Measurements from ENCODE around the gene ITGB1.
A peak's percentile ranks its signal among the peaks of the same experiment; 100 is the strongest.

Gene ITGB1

DNA sequence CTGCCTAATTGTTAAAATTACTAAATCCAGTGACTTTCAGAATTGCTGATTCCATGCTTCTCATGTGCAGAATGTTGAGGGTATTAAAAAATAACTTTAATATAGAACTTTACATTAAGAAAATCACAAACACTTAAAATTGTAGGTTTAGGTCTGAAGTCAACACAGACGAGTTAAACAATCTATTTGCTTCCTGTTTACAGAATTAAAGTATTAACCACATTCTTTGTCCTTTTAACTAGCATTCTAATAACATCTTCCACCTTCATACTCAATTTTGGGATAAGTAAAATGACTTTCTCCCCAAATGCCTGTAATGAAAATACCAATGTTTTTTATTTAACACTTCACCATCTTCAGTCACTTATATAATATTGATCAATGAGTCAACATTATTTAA is 2.2 kb downstream of the ITGB1 start:
- no peak for DNase-seq (ENCODE audit: low spot score)

DNA sequence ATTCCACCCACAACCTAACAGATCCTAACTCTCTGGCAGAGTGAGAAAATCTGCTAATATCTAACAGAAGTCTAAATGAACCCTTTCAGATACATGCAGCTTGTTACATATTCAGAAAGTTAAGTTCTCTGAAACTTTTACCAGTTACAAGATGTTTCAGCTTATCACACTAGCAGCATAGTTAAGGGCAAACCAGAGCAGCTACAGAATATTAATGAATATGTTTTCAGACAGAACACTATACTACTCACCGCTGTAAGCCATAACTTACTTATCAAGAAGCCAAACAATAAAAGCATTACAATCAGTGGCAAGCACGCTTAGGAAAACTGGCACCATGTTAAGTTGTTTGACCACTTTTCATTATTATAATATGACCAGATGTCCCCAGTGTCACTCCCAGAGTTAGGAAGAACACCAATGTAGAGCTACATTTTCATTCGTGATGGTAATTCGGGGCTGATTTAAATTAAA is 2.7 kb downstream of the ITGB1 start:
- no peak for DNase-seq (ENCODE audit: low spot score)

DNA sequence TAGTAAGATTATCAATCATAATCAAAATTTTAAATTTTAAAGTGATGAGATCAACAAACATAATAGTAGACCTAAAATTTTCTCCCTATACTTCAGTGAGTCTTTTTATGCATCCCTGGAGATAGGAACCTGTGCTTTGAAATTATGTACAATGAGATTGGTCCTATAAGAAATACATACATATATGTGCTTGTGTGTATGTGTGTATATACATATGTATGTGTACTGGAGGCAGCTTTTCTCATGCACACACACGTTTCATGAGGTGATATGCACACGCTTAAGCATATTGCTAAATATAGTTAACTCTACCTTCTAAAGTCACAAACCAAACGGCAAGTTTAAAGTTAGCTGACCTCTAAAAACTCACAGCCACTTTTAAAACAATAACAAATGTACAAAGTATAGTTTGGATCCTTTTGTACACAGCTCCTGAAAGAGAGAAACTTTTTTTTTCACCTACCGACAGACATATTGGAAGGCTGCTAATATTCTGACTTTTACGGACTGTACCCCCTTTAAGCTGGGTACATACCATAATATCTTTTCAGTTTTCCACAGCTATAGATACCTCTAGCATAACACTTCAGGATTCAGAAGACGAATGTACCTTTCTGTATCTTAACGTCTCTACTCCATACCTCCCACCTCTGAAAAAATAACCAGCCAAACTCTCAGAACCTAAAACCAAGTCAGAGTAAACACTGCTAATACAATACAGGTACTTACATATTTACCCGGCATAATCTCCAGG is 3.3 kb downstream of the ITGB1 start:
- DNase-seq (ENCODE audit: low spot score), result no peak

DNA sequence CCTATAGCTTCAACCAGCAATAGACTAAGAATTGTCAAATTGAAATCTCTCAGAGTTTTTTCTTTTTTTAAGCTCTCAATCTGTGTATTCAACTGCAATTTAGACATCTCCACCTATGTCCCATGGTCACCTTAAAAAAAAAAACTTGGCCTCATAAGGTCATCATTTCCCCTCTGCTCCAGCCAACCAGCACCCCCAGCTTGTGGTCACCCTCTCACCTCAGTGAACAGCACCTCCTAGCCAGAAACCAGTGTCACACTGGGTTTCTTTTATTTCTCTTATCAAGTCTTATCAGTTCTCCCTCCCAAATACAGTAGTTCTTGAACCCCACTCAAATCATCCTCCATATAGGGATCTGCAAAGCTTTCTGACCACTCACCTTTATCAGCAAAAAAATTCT is 4.0 kb downstream of the ITGB1 start:
- DNase-seq (ENCODE audit: low spot score), result no peak

DNA sequence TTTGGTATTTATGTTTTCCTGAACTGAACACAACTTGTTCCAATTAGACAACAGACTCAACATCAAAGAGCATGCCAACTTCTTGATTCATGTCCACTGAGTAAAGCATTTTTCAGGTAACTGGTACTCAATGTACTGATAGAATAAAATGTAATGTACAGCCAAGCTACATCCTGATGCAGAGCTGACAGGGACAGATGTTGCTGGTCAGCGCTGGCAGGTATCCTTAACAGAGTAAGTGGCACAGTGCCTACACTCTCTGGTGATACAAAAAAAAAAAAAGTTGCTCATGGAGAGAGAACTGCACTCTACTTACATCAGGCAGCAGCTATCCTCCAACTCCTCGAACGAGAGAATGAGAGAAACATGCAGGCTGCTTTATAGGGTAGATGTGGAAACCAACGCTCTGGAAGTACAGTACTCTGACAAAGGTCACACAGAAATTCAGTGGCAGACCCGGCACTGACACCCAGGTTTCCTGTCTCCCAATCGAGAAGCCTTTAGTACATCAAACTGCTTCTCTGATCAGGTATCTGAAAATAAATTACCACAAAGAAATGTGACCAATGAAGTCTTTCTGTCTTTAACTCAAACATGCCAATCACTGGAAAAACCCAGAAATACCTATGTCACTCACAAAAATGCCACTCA is 4.6 kb downstream of the ITGB1 start:
- DNase-seq (ENCODE audit: low spot score), result peak; percentile 52

DNA sequence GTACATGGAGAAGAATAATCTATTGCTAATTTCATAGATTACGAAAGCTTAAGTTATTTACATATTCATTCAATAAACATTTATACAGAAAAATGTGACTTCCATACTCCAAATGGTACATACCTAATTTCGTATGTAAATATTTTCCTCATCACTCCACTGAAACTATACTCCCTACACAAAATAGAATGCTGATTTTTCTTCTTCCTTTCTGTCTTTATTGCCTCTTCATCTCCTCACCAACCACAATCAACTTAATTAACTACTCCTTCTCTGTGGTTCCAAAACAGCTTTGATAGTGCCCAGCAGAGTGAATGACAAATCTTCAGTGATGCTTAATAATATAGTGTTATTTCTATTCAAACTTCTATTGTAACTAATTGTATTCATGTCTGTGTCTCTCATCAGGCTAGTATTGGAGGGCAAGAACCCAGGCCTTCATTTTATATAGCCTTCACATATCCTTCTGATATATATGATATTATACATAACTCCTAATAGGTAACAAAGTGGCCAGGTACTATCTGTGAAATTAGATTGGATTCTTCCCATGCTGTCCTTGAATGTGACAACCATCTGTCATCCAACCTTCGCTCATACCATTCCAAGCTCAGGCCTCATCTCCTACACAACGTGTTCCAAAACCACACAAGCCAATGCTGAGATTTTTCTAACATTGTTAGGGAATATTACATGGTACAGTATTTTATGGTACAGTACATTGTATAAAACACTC is 5.3 kb downstream of the ITGB1 start:
- DNase-seq (ENCODE audit: low spot score), result peak; percentile 56

DNA sequence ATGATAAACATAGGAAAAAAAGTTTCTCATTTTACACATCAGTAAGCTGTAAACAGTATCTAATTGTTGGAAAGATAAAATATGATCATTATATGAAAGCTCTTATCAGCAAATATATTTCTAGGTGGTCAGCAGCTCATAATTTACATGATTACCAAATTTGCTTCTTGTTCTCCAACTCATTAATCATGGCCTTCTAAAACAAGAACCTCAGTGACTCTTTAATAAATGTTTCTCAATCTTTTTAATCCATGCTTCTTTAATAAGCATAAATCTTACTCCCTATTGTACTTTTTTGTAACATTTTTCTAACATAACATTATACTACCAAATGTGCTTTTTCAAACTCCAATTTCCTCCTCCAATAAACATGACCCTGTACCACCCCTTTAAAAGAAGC is 5.9 kb downstream of the ITGB1 start:
- DNase-seq (ENCODE audit: low spot score), result no peak

DNA sequence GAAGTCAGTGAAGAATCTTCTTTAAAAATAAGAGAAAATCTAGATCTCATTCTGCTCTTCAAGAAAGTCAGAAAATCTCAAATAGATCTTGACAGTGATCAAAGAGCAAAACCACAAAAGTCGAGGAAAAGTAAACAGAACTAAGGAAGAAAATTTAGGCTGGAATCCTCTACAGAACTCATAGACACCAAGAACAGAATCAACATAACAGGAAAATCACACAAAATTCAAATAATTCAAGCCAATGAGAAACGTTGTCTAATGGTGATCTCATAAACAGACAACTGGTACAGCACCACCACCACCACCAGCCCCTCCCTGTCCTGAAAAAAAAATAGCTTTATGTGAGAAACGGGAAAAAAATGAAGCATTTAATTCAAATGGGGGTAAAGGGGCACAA is 6.9 kb downstream of the ITGB1 start:
- DNase-seq (ENCODE audit: low spot score), result no peak

DNA sequence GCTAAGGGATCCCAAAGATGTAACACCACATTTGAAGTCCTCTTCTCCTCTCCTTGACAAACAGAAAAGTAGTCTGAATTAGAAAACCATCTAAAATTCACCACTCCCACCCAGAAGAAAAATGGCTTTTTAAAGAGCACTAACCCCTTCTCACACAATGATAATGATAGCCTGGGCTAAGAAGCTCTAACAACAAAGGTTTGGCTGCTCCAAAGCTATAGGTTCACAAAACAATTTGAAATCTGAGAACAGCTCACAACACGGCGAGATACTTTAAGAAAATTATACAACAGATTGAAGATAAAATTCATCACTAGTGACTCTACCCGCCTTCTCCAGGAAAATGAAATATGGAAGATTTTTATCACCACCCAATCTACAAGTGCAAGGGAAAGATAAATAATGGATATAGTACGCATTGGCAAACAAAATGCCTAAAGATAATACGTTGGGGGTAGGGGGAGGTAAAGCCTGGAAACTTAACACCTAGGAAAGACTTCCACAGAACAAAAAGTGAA is 7.4 kb downstream of the ITGB1 start:
- no peak for DNase-seq (ENCODE audit: low spot score)

DNA sequence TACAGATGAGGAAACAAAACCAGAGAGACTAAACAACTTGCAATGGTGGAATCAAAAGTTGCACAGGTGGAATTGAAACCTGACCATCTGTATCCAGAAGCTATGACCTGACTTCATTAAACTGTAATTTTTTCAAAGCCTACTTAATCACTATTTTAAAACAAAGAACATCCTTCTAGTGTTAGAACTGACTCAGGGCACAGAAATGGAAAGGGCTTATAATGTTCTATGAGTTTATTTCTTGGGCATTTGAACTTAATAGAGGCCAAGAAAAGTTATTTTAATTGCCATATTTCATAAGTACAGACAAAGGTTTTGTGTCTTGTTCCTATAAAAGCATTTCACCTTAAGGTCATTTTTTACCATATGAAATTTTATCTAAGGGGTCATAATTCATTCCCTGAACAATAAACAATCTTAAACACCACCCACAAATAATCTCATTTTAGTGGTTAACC is 8.8 kb downstream of the ITGB1 start:
- no peak for DNase-seq (ENCODE audit: low spot score)

DNA sequence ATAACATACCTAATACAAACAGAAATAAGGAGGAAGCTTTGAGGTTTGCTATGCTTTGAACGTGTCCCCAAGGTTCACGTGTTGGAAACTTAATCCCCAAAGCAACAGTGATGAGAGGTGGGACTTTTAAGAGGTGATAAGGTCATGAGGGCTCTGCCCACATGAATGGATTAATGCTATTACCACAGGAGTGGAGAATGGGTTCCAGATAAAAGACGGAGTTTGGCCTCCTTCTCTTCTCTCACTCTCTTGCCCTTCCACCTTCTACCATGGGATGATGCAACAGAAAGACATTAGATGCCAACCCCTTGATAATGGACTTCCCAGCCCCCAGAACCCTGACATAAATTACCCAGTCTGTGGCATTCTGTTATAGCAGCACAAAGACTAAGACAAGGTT is 9.6 kb downstream of the ITGB1 start:
- no peak for DNase-seq (ENCODE audit: low spot score)

DNA sequence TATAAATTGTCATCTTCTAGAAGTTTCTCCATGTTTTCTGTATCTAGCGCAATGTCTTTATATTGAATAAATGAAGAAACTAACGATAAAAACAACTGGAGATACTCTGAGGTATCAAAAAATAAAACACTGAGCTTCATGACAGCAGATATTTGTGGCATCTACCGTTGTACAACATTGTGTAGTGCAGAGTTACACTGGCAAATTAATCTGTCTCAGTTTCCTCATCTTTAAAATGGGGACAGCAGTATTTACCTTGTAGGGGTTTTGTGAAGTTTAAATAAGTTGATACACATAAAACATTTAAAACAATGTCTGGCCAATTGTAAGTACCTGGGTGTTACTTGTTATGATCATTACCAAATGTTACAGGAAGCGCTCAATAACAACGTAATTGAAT is 10.4 kb downstream of the ITGB1 start:
- no peak for DNase-seq (ENCODE audit: low spot score)

DNA sequence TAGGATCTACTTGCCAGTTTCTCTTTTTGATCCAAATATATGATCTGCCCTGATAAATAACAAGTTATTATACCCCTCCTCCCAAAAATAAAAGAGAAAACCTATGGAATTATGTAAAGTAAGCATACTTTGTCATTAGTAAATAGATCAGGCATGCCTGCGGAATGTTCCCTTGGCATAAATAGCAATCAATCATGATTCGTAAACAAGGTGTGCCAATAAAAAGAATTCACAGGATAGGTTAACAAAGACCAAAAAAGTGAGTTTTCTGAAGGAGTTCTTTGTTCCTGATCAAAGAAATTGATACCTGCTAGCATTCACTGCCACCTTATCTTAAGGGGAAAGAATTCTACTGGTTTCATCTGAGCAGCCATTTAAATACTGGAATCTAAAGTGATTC is 11.9 kb downstream of the ITGB1 start:
- no peak for DNase-seq (ENCODE audit: low spot score)

DNA sequence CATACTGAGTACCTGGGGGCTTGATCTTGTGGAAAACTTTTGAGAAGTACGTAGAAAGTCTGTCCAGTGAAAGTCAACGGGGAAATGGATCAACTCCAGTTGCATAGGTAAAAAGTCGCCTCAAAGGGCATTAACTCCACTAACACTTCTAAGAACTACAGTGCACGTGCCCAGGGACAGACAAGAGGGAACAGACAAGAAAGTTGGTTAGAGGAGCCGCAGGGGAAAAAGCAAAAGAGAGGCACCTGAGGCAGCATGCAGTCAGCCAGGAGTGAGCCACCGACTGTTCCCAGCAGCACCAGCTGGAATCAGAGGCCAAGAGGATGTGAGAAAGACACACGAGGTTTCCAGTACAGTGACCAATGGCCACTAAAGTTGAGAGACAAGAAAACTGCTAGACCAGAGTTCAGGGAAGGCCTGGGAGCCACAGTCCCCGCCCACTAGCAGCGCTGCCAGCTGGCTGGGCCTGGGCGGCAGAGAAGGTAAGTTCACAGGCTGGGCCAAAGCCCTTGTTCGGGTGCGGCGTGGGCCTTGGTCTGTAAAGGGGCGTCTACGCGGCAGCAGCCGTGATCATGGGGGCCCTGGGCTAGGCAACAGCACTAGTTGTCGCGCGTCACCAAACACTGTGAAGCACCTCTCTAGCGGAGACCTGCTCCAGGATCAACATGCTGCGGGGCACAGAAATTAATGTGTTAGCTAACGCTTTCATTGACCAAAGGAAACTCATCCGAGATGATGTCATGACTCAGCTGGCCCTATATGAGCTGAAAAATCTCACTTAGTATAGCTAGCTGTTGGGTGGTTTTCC is 14.0 kb downstream of the ITGB1 start:
- no peak for DNase-seq (ENCODE audit: low spot score)

DNA sequence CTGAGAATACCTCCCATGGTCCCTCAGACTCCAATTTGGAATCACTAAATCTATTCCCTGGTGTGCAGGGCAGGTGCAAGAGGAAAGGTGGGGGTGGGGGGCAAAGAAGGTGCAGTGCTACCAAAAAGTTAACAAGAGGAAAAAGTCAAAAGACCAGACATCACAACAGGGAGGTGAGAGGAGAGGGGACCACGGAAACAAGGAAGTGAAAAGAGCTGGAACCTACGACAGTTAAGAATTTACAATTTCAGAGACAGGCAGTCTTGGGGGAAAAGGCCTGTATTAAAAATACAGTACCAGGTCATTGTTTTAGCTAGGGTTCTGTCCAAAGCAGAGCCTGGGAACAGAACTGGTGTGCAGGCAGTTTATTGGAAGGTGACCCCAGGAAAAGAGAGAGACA is 14.6 kb downstream of the ITGB1 start:
- DNase-seq (ENCODE audit: low spot score), result no peak

DNA sequence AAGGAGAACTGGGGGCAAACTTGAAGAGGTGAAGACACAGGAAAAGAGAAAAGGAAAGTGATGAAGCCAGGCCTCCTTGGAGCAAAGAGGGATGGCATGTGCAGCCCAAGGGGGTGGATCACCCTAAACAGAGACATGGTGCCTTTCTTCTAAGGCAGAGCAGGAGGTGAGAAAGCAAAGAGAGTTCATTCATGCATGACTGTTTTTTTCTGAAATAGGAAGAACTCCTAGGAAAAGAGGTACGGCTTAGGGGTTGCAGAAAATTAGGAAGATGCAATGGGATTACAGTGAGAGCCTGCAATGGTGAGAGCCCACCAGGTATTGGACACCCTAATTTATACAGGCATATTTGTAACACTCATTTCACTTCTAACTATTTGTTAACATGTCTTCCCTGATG is 15.9 kb downstream of the ITGB1 start:
- DNase-seq (ENCODE audit: low spot score), result no peak

DNA sequence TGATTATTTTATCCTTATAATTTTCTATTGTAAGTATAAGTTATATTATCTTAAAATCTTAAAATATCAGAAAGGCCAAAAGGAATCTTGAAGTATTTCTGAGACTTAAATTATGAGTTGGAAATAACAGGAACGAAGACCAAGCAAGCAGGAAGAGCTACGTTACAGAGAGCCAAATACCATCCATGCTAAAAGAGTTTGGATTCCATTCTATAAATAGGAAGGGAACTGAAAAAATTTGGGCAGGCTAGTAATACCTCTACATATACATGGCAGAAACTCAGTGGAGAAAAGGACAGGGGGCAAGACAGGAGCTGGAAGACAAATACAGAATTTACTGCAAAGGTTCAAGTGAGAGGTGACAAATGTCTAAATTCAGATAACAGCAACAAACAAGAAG is 16.7 kb downstream of the ITGB1 start:
- no peak for DNase-seq (ENCODE audit: low spot score)

DNA sequence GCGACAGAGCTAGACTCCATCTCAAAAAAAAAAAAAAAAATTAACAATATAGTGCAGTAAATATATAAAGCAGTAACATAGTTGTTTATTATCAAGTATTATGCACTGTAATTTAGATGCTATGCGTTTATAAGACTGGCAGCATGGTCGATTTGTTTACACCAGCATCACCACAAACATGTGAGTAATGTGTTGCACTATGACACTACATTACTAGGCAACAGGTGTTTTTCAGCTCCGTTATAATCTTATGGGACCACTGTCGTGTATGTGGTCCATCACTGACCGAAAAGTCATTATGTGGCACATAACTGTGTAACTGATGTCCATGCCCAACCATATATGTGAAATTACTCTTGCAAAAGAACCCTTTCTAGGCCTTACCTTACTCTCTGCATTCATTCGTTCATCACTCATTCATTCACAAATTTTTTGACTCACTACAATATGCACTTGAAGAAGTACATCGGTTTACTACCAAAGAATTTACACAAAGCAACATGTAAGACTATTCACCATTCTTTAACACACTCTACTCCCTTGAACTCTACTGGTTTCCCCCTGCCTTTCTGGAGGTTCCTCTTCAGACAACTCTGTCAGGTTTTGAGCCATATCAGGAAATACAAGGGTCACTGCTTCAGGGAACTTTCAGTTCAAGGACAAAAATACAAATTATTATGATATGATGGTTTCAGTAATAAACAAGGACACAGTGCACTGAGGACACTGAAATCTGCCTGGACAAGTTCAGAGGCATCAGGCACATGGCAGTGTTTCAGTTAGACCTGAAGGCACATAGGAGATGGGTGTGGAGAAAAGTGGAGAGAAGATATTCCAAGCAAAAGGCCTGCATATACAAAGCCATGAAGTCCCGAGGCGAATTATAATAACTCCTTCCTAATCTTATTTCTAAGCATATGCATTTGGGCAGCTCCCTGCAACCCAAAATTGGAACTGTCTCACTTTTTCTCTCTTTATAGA is 17.4 kb downstream of the ITGB1 start:
- no peak for DNase-seq (ENCODE audit: low spot score)

DNA sequence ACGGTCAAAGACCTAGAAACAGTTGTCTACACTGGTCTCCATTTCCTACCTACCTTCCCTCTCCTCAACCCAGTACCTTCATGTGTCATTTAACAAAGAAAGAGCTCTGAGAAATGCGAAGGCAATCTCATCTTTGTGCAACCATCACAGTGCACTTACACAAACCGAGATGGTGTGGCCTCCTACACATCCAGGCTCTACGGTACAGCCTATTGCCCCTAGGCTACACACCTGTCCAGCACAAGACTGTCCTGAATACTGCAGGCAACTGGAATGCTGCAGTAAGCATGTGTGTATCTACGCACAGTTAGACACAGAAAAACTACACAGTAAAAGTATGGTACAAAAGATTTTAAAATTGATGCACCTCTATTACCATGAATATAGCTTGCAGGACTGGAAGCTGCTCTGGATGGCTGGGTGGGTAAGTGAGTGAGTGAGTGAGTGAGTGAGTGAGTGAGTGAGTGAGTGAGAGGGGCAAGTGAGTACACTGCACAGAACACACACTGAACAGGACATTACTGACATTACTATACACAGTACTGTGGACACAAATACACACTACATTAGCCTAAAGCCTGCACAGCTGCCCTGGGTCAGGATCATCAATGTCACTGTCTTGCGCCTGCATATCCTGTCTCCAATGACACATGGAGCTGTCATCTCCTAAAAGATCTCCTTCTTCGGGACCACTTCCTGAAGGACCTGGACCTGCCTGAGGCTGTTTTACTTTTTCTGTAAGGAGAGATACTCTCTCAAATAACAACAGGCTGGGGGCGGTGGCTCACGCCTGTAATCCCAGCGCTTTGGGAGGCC is 18.5 kb downstream of the ITGB1 start:
- no peak for DNase-seq (ENCODE audit: low spot score)

DNA sequence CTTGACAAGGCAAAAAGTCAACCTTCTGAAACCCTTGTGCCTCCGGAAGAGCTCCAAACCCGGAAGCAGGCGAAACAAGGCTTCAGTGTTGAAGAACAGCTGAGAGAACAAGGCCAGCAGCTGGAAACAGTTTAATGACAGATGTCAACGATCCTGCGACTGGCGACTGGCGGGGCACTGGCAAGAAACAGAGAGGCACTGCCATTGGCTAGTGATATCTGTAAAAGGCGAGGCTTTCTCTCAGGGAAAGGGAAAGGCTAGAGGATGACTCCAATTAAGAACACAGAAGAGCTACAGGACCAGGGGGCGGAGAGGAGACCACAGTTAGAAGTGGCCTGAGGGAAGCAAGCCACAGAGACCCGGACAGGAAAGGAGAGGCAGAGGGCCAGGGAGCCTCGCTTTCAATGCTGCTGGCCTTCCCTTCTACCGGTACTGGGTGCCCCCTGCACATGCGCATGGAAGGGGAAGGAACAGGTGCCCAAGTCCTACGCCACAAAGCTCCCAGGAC is 19.4 kb downstream of the ITGB1 start:
- no peak for DNase-seq (ENCODE audit: low spot score)

Measured in cerebellar cortex (tissue), 1 donor.